H9 (cell line): ENCODE results near the gene FANK1. TPM values are rescaled to one million over a fixed set of nuclear protein-coding genes. Genes with fewer than 3 reads are reported as not detected.

Source experiments
- DNase-seq: peaks from one replicate; pipeline ENCODE4 v3.0.0-alpha.2; 2017
- H2AFZ ChIP-seq: one replicate; pipeline ENCODE4 v1.6.1; 2013; ENCODE audit warnings: mild to moderate bottlenecking, low read length, control low read depth, moderate library complexity
- H2AK5ac ChIP-seq: 2 replicates; pipeline ENCODE4 v1.6.1; 2013; ENCODE audit warnings: low read length, control low read depth, mixed read lengths; ENCODE audit not compliant: insufficient read length
- H2BK120ac ChIP-seq: one replicate; pipeline ENCODE4 v1.6.1; 2013; ENCODE audit warnings: low read depth, mild to moderate bottlenecking, low read length, control low read depth, inconsistent platforms; ENCODE audit not compliant: poor library complexity, severe bottlenecking
- H2BK12ac ChIP-seq: 2 replicates; pipeline ENCODE4 v1.6.1; 2013; ENCODE audit warnings: low read length, control low read depth, mixed read lengths, low read depth; ENCODE audit not compliant: insufficient read length
- H2BK15ac ChIP-seq: 2 replicates; pipeline ENCODE4 v1.6.1; 2013; ENCODE audit warnings: low read depth, low read length, control low read depth
- H2BK20ac ChIP-seq: one replicate; pipeline ENCODE4 v1.6.1; 2013; ENCODE audit warnings: low read depth, mild to moderate bottlenecking, low read length, control low read depth, inconsistent platforms; ENCODE audit not compliant: poor library complexity, severe bottlenecking
- H2BK5ac ChIP-seq: 2 replicates; pipeline ENCODE4 v1.6.1; 2013; ENCODE audit warnings: low read length, control low read depth, mixed read lengths; ENCODE audit not compliant: insufficient read length
- H3K14ac ChIP-seq: 2 replicates; pipeline ENCODE4 v1.6.1; 2013; ENCODE audit warnings: low read length, control low read depth; ENCODE audit not compliant: insufficient read depth
- H3K18ac ChIP-seq: 2 replicates; pipeline ENCODE4 v1.6.1; 2013; ENCODE audit warnings: low read depth, mild to moderate bottlenecking, mixed read lengths, low read length, control low read depth; ENCODE audit not compliant: insufficient read length
- H3K23ac ChIP-seq: 2 replicates; pipeline ENCODE4 v1.6.1; 2013; ENCODE audit warnings: low read length, control low read depth, mixed read lengths, low read depth; ENCODE audit not compliant: insufficient read length
- H3K23me2 ChIP-seq: 2 replicates; pipeline ENCODE4 v1.6.1; 2013; ENCODE audit warnings: low read depth, mild to moderate bottlenecking, mixed read lengths, low read length, control low read depth; ENCODE audit not compliant: insufficient read length, poor library complexity, severe bottlenecking
- H3K27ac ChIP-seq: 2 replicates; pipeline ENCODE4 v1.5.1; 2013; ENCODE audit warnings: low read length, control low read depth, mixed read lengths, low read depth; ENCODE audit not compliant: insufficient read length
- H3K27me3 ChIP-seq: 2 replicates; pipeline ENCODE4 v1.6.1; 2013; ENCODE audit warnings: low read length, control low read depth, inconsistent platforms; ENCODE audit not compliant: insufficient read depth
- H3K4ac ChIP-seq: 2 replicates; pipeline ENCODE4 v1.6.1; 2013; ENCODE audit warnings: low read depth, mild to moderate bottlenecking, control low read depth, inconsistent platforms, low read length, moderate library complexity
- H3K4me1 ChIP-seq: 2 replicates; pipeline ENCODE4 v1.6.1; 2013; ENCODE audit warnings: low read length, control low read depth, inconsistent platforms; ENCODE audit not compliant: insufficient read depth
- H3K4me2 ChIP-seq: 2 replicates; pipeline ENCODE4 v1.6.1; 2013; ENCODE audit warnings: low read length, control low read depth, mixed read lengths; ENCODE audit not compliant: insufficient read length, insufficient read depth
- H3K56ac ChIP-seq: 2 replicates; pipeline ENCODE4 v1.6.1; 2013; ENCODE audit warnings: low read depth, mild to moderate bottlenecking, mixed read lengths, low read length, control low read depth; ENCODE audit not compliant: insufficient read length
- H3K79me1 ChIP-seq: 2 replicates; pipeline ENCODE4 v1.6.1; 2013; ENCODE audit warnings: low read depth, mild to moderate bottlenecking, moderate library complexity, low read length, control low read depth, inconsistent platforms; ENCODE audit not compliant: insufficient read depth, poor library complexity, severe bottlenecking
- H3K79me2 ChIP-seq: 2 replicates; pipeline ENCODE4 v1.6.1; 2013; ENCODE audit warnings: low read length, control low read depth, inconsistent platforms; ENCODE audit not compliant: insufficient read depth
- H3K9ac ChIP-seq: 2 replicates; pipeline ENCODE4 v1.6.1; 2013; ENCODE audit warnings: low read length, control low read depth, mixed read lengths; ENCODE audit not compliant: insufficient read length; ENCODE audit errors: extremely low read depth
- H3K9me3 ChIP-seq: one replicate; pipeline ENCODE4 v1.6.1; 2013; ENCODE audit warnings: low read depth, low read length, inconsistent platforms; ENCODE audit not compliant: control insufficient read depth
- H3T11ph ChIP-seq: one replicate; pipeline ENCODE4 v1.6.1; 2013; ENCODE audit warnings: mild to moderate bottlenecking, low read length, control low read depth, inconsistent platforms
- H4K20me1 ChIP-seq: one replicate; pipeline ENCODE4 v1.6.1; 2013; ENCODE audit not compliant: control insufficient read depth, insufficient read length, insufficient read depth
- H4K5ac ChIP-seq: 2 replicates; pipeline ENCODE4 v1.6.1; 2013; ENCODE audit warnings: low read depth, mild to moderate bottlenecking, mixed read lengths, low read length, control low read depth; ENCODE audit not compliant: insufficient read length
- H4K8ac ChIP-seq: replicated peaks from 2 replicates; pipeline ENCODE4 v1.6.1; 2013; ENCODE audit warnings: low read length, control low read depth, mixed read lengths, low read depth; ENCODE audit not compliant: insufficient read length
- H4K91ac ChIP-seq: 2 replicates; pipeline ENCODE4 v1.6.1; 2013; ENCODE audit warnings: low read depth, mild to moderate bottlenecking, moderate library complexity, mixed read lengths, low read length, control low read depth; ENCODE audit not compliant: insufficient read length
- H3K27ac Mint-ChIP-seq, 3 experiments: 2 replicates in 2 of 3; 3 replicates in 1 of 3; pipeline ENCODE4 v1.8.0; 2020 to 2021; ENCODE audit warnings: mixed read lengths in 3 of 3, mild to moderate bottlenecking in 1 of 3, moderate library complexity in 1 of 3
- H3K27me3 Mint-ChIP-seq: 2 replicates; pipeline ENCODE4 v1.8.0; 2021; ENCODE audit warnings: low read depth, mild to moderate bottlenecking, moderate library complexity, mixed read lengths
- H3K36me3 Mint-ChIP-seq, 3 experiments: 2 replicates in 2 of 3; 3 replicates in 1 of 3; pipeline ENCODE4 v1.8.0; 2020 to 2021; ENCODE audit warnings: low read depth in 3 of 3, mixed read lengths in 3 of 3; ENCODE audit not compliant: insufficient read depth in 1 of 3
- H3K4me1 Mint-ChIP-seq, 2 experiments: 2 replicates each; pipeline ENCODE4 v1.8.0; 2020; ENCODE audit warnings: mixed read lengths in 2 of 2
- H3K4me3 Mint-ChIP-seq, 2 experiments: 2 replicates in 1 of 2; 3 replicates in 1 of 2; pipeline ENCODE4 v1.8.0; 2020 to 2021; ENCODE audit warnings: mild to moderate bottlenecking in 2 of 2, mixed read lengths in 2 of 2, moderate library complexity in 1 of 2
- H3K9me3 Mint-ChIP-seq, 2 experiments: 2 replicates in 1 of 2; 3 replicates in 1 of 2; pipeline ENCODE4 v1.8.0; 2020; ENCODE audit warnings: mild to moderate bottlenecking in 2 of 2, mixed read lengths in 2 of 2, moderate library complexity in 1 of 2
- WGBS: extraction: QIAGEN DNeasy Blood & Tissue Kit; methylation state at CpG from one replicate; pipeline ENCODE4 v1.1.7; 2013; ENCODE audit warnings: missing lambda C conversion rate, low lambda C conversion rate, mixed read lengths; ENCODE audit not compliant: insufficient read length; ENCODE audit errors: extremely low coverage; 5-methylcytosine and 5-hydroxymethylcytosine counted together
- total RNA-seq: library from RNA; stranded (reverse); gene quantifications from 2 replicates; pipeline ENCODE4 v1.2.1, GENCODE V29; 2021
- TF ChIP-seq, protein P1 (sequence below): fragments of 200-600 bp; sonication (generic); conservative IDR thresholded peaks from 3 replicates; pipeline ENCODE4 v1.8.0; 2021; ENCODE audit warnings: antibody characterized with exemption, mild to moderate bottlenecking

The FANK1 gene
- total RNA-seq, 1 experiment from 2014 or later = 0.68 TPM

DNA sequence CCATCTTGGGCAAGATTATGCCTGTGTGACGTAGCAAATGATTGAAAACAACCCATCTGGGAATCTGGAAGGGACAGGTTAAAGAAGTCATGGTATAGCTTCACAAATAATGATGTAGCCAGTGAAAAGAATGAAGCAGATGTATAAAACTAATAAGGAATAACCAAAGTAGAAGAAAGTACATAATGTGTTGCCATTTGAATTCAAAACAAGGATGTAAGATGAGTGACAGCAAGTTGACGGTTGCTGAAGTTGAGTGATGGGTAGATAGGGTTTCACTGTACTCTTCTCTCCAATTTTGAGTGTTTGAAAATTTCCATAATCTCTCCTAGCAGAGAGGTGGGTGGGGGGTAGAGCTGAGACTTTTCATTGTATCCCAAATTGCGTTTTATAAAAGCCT, 133.6 kb downstream of the FANK1 start:
- no peaks in the 10 kb centered on the region for H3K23me2 ChIP-seq
- H3K27ac ChIP-seq = no peak overlapping the region
- Mint-ChIP-seq H3K4me1 (0 out of 4 replicates have a peak, but pooled peaks cover 0 to 3% of the 10 kb centered on the region in 2 experiments), H3K27ac (no peak overlapping the region), H3K9me3 (peaks cover 22 to 25% of the 10 kb centered on the region in 2 experiments), H3K36me3 (peaks cover 4 to 25% (median 12%) of the 10 kb centered on the region in 3 experiments; a peak in 6 of 7 replicates), H3K4me3 (no peak overlapping the region), H3K27me3 (peaks cover 8% of the 10 kb centered on the region)
- H4K8ac ChIP-seq = no peak overlapping the region
- TF ChIP-seq, protein P1, sequence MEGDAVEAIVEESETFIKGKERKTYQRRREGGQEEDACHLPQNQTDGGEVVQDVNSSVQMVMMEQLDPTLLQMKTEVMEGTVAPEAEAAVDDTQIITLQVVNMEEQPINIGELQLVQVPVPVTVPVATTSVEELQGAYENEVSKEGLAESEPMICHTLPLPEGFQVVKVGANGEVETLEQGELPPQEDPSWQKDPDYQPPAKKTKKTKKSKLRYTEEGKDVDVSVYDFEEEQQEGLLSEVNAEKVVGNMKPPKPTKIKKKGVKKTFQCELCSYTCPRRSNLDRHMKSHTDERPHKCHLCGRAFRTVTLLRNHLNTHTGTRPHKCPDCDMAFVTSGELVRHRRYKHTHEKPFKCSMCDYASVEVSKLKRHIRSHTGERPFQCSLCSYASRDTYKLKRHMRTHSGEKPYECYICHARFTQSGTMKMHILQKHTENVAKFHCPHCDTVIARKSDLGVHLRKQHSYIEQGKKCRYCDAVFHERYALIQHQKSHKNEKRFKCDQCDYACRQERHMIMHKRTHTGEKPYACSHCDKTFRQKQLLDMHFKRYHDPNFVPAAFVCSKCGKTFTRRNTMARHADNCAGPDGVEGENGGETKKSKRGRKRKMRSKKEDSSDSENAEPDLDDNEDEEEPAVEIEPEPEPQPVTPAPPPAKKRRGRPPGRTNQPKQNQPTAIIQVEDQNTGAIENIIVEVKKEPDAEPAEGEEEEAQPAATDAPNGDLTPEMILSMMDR = no peak
- no peaks in the 10 kb centered on the region for H4K20me1 ChIP-seq
- no peak overlapping the region for H4K91ac ChIP-seq
- H3K23ac ChIP-seq = no peak overlapping the region
- H2BK120ac ChIP-seq = no peak overlapping the region
- no peak overlapping the region for H2AK5ac ChIP-seq
- H2AFZ ChIP-seq = no peak overlapping the region
- no peaks in the 10 kb centered on the region for H3K27me3 ChIP-seq
- no peaks in the 10 kb centered on the region for H3K9me3 ChIP-seq
- H3K9ac ChIP-seq = no peak overlapping the region
- H3K4me2 ChIP-seq = no peak overlapping the region
- no peak overlapping the region for H2BK5ac ChIP-seq
- no peaks in the 10 kb centered on the region for H3K4me1 ChIP-seq
- H3K56ac ChIP-seq = no peak overlapping the region
- no peak overlapping the region for H2BK12ac ChIP-seq
- H3K79me1 ChIP-seq = no peaks in the 10 kb centered on the region
- H3K4ac ChIP-seq = no peak overlapping the region
- H3K14ac ChIP-seq = no peak overlapping the region
- no peak overlapping the region for H3T11ph ChIP-seq
- H2BK20ac ChIP-seq = no peak overlapping the region
- H4K5ac ChIP-seq = no peak overlapping the region
- H3K18ac ChIP-seq = no peak overlapping the region
- H2BK15ac ChIP-seq = no peak overlapping the region
- no CpG with 5 or more reads among the region's 3 CpGs for WGBS
- DNase-seq = no peak
- no peaks in the 10 kb centered on the region for H3K79me2 ChIP-seq
